Activated CD8-positive, alpha-beta memory T cell treated with anti-CD3 and anti-CD28 coated beads for 48 hours (primary cell): ENCODE results near the gene CLDN24.
A peak's percentile ranks its signal among the peaks of the same experiment; 100 is the strongest.

Experiments
- DNase-seq, 3 experiments: peaks; one replicate each; pipeline ENCODE4 v3.0.0-alpha.2; 2020; ENCODE audit warnings: low read depth in 2 of 3, low spot score in 2 of 3

The CLDN24 gene

GRCh38 chr4:183322326-183322725 is at the start of gene CLDN24:
Gene CLDN24, minus strand, starts transcription at chr4:183322426. Its CDS starts 0 bp downstream, at chr4:183322426.
- no peak for DNase-seq

GRCh38 chr4:183370786-183371185 is 48.6 kb upstream of the CLDN24 start:
- DNase-seq, result no peak

- DNase-seq, result no peak
Observed at GRCh38 chr4:183369073-183369472, 46.8 kb upstream of the CLDN24 start.

- no peak for DNase-seq
Observed at GRCh38 chr4:183366206-183366835, 44.1 kb upstream of the CLDN24 start.

- DNase-seq, result no peak
Observed at GRCh38 chr4:183364025-183364424, 41.8 kb upstream of the CLDN24 start.

- DNase-seq, result no peak
Observed at GRCh38 chr4:183362916-183363542, 40.8 kb upstream of the CLDN24 start.

- no peak for DNase-seq
Observed at GRCh38 chr4:183362036-183362435, 39.8 kb upstream of the CLDN24 start.

GRCh38 chr4:183360161-183360919 is 38.1 kb upstream of the CLDN24 start:
- no peak for DNase-seq

GRCh38 chr4:183358215-183358755 is 36.1 kb upstream of the CLDN24 start:
- DNase-seq, result no peak

- no peak for DNase-seq
Observed at GRCh38 chr4:183356931-183357675, 34.9 kb upstream of the CLDN24 start.

- DNase-seq, result no peak
Observed at GRCh38 chr4:183356173-183356830, 34.1 kb upstream of the CLDN24 start.

GRCh38 chr4:183355405-183355804 is 33.2 kb upstream of the CLDN24 start:
- DNase-seq, result no peak

GRCh38 chr4:183354219-183354618 is 32.0 kb upstream of the CLDN24 start:
- no peak for DNase-seq

- DNase-seq, result no peak
Observed at GRCh38 chr4:183353557-183353956, 31.3 kb upstream of the CLDN24 start.

GRCh38 chr4:183352546-183352945 is 30.3 kb upstream of the CLDN24 start:
- no peak for DNase-seq

- no peak for DNase-seq
Observed at GRCh38 chr4:183350317-183351071, 28.3 kb upstream of the CLDN24 start.

- no peak for DNase-seq
Observed at GRCh38 chr4:183349673-183350072, 27.4 kb upstream of the CLDN24 start.

GRCh38 chr4:183348706-183349659 is 26.8 kb upstream of the CLDN24 start:
- peak in 2 of 3 experiments; percentile 13 to 15 for DNase-seq

- no peak for DNase-seq
Observed at GRCh38 chr4:183348136-183348535, 25.9 kb upstream of the CLDN24 start.
